Uterus (tissue), 4 donors: ENCODE measurements around the gene BRINP2. TPM values are rescaled to one million over a fixed set of nuclear protein-coding genes. Genes with fewer than 3 reads are reported as not detected.

Experiments used
- DNase-seq, 2 donors: peaks; one replicate each; pipeline ENCODE4 v3.0.0-alpha.2; 2019 to 2020
- H3K27ac ChIP-seq, 2 donors: fragments of 200-600 bp; sonication (generic); 1 replicate in 1 of 2; 2 replicates in 1 of 2; pipeline ENCODE4 v1.5.1; 2016 to 2018
- H3K27me3 ChIP-seq, 2 donors: fragments of 200-600 bp; sonication (generic); one replicate each; pipeline ENCODE4 v1.5.1; 2018 to 2019; ENCODE audit warnings: control low read depth in 1 of 2
- H3K36me3 ChIP-seq, 2 donors: fragments of 200-600 bp; sonication (generic); one replicate each; pipeline ENCODE4 v1.5.1; 2019; ENCODE audit warnings: control low read depth in 1 of 2
- H3K4me1 ChIP-seq, 2 donors: fragments of 200-600 bp; sonication (generic); one replicate each; pipeline ENCODE4 v1.5.1; 2018 to 2019; ENCODE audit warnings: control low read depth in 1 of 2
- H3K4me3 ChIP-seq, 2 donors: fragments of 200-600 bp; sonication (generic); 1 replicate in 1 of 2; 2 replicates in 1 of 2; pipeline ENCODE4 v1.5.1; 2018 to 2019; ENCODE audit warnings: mild to moderate bottlenecking in 1 of 2
- H3K9me3 ChIP-seq, 2 donors: fragments of 200-600 bp; sonication (generic); one replicate each; pipeline ENCODE4 v1.5.1; 2019; ENCODE audit warnings: control low read depth in 1 of 2
- POLR2A ChIP-seq, 2 donors: fragments of 450-650 bp; IDR thresholded peaks; one replicate each; pipeline ENCODE4 v1.6.1; 2016; ENCODE audit warnings: antibody characterized with exemption in 2 of 2, mild to moderate bottlenecking in 1 of 2, moderate library complexity in 1 of 2
- intact Hi-C: fragments of 100-400 bp; cut with DNase I; formaldehyde crosslinking; loops from one replicate; pipeline ENCODE4 v1.15.1; 2023; ENCODE audit warnings: low total_unique reads
- total RNA-seq, 4 donors: library from RNA; depleted of rRNA in 3 of 4; stranded (reverse); fragments of >200 nt in 3 of 4; gene quantifications; one replicate each; pipeline versions ENCODE4 v1.1.0 to v1.2.4, GENCODE V29; 2014 to 2023
- TF ChIP-seq, protein P1 (sequence below), 4 experiments: fragments of 200-600 bp in 2 of 4; fragments of 450-650 bp in 2 of 4; sonication (generic) in 2 of 4; IDR thresholded peaks; one replicate each; pipeline ENCODE4 v1.5.1; 2016 to 2019; ENCODE audit warnings: antibody characterized with exemption in 4 of 4, mild to moderate bottlenecking in 2 of 4, moderate library complexity in 1 of 4
- donor health status: DM: yes; HTN: yes; CAD: no.

Gene BRINP2
- total RNA-seq, 4 donors from 2014 or later: 0.18 to 5.7 TPM; not detected in 2

DNA sequence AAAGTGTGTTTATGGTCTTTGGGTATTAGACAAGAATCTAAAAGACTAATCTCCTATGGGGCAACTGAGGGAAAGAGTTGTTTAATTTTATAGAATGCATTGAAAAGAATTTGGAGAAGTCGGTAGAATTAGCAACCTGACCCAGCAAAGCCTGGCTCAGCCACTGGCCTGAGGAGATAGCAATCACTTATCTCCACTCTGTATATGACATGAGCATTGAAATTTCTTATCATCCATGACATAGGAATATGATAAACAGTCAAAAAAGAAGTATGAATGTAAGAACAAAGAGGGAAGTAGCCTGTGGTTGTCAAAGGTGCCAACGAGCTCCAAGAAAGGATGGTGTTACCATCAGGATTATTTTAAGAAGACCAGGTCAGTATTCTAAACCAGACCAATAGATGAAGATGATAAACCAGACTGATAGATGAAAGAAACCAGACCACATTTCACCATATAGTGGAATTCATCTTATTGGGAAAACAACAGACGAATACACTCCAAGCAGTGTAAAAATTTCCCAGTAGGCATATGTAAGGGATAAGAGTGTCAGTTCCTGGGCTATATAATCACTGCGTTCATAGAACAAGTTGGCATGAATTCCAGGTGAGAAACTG lies 42.0 kb upstream of the BRINP2 start:
- intact Hi-C loops: no loop called here
- H3K36me3 ChIP-seq: no peaks in the 10 kb centered on the region
- H3K27ac ChIP-seq: no peak overlapping the region
- no peak for DNase-seq
- no peak for TF ChIP-seq POLR2A (IDR thresholded peaks at IDR 0.05)
- TF ChIP-seq, protein P1, sequence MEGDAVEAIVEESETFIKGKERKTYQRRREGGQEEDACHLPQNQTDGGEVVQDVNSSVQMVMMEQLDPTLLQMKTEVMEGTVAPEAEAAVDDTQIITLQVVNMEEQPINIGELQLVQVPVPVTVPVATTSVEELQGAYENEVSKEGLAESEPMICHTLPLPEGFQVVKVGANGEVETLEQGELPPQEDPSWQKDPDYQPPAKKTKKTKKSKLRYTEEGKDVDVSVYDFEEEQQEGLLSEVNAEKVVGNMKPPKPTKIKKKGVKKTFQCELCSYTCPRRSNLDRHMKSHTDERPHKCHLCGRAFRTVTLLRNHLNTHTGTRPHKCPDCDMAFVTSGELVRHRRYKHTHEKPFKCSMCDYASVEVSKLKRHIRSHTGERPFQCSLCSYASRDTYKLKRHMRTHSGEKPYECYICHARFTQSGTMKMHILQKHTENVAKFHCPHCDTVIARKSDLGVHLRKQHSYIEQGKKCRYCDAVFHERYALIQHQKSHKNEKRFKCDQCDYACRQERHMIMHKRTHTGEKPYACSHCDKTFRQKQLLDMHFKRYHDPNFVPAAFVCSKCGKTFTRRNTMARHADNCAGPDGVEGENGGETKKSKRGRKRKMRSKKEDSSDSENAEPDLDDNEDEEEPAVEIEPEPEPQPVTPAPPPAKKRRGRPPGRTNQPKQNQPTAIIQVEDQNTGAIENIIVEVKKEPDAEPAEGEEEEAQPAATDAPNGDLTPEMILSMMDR (IDR thresholded peaks at IDR 0.05): no peak
- no peaks in the 10 kb centered on the region for H3K4me1 ChIP-seq
- no peaks in the 10 kb centered on the region for H3K9me3 ChIP-seq
- no peak overlapping the region for H3K4me3 ChIP-seq
- no peaks in the 10 kb centered on the region for H3K27me3 ChIP-seq

- intact Hi-C loops: no loop called here
- no peaks in the 10 kb centered on the region for H3K27me3 ChIP-seq
Observed at GRCh38 chr1:177130451-177130945, 40.3 kb upstream of the BRINP2 start.

DNA sequence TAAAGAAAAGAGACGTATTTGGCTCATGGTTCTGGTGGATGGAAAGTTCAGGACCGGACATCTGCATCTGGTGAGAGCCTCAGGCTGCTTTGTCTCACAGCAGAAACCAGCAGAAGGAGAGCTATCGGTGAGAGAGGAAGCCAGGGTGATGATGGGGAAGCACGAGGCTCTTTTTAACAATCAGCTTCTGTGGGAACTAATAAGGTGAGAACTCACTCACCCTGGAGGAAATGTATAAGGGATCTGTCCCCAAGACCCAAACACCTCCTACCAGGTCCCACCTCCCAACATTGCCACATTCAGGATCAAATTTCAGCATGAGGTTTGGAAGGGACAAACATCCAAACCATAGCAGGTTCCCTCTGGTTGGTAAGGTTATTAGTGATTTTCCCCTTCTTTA lies 39.0 kb upstream of the BRINP2 start:
- no peak for DNase-seq
- intact Hi-C loops: no loop called here

More at GRCh38 chr1:177130451-177130945, 40.3 kb upstream of the BRINP2 start:
- Histone ChIP-seq H3K4me1 (no peaks in the 10 kb centered on the region), H3K27ac (no peak overlapping the region), H3K36me3 (no peaks in the 10 kb centered on the region), H3K9me3 (no peaks in the 10 kb centered on the region), H3K4me3 (no peak overlapping the region)
- TF ChIP-seq, protein P1 (IDR thresholded peaks at IDR 0.05): no peak
- no peak for TF ChIP-seq POLR2A (IDR thresholded peaks at IDR 0.05)
- no peak for DNase-seq

DNA sequence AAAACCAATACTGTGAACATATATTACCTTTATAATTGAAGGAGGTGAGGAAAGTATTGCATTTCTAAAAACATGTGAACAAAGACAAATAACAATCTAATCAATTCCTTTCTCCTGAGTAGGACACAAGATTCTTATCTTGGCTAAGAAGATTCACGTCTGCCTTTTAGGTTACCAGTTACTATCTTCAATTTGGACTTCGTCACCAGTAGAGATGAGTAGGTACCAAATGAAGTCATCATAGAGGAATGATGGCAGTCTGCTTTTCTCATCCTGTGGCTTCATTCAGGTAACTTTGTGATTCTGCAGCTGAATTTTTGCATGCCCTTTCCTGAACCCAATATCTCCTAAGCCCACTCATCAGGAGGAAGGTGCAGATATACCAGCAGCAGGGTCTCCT lies 38.6 kb upstream of the BRINP2 start:
- intact Hi-C loops: no loop called here
- Histone ChIP-seq H3K36me3 (no peaks in the 10 kb centered on the region), H3K27me3 (no peaks in the 10 kb centered on the region), H3K27ac (no peak overlapping the region), H3K4me3 (no peak overlapping the region), H3K9me3 (no peaks in the 10 kb centered on the region), H3K4me1 (no peaks in the 10 kb centered on the region)
- TF ChIP-seq, protein P1 (IDR thresholded peaks at IDR 0.05): no peak
- no peak for TF ChIP-seq POLR2A (IDR thresholded peaks at IDR 0.05)
- DNase-seq: no peak

More for the DNA sequence above, 39.0 kb upstream of the BRINP2 start:
- Histone ChIP-seq H3K27me3 (no peaks in the 10 kb centered on the region), H3K36me3 (no peaks in the 10 kb centered on the region), H3K9me3 (no peaks in the 10 kb centered on the region), H3K4me3 (no peak overlapping the region), H3K27ac (no peak overlapping the region), H3K4me1 (no peaks in the 10 kb centered on the region)
- no peak for TF ChIP-seq POLR2A (IDR thresholded peaks at IDR 0.05)
- TF ChIP-seq, protein P1 (IDR thresholded peaks at IDR 0.05): no peak

- Histone ChIP-seq H3K27ac (no peak overlapping the region), H3K27me3 (no peaks in the 10 kb centered on the region), H3K36me3 (no peaks in the 10 kb centered on the region), H3K4me1 (no peaks in the 10 kb centered on the region), H3K9me3 (no peaks in the 10 kb centered on the region), H3K4me3 (no peak overlapping the region)
- DNase-seq: no peak
- intact Hi-C loops: no loop called here
- no peak for TF ChIP-seq POLR2A (IDR thresholded peaks at IDR 0.05)
- TF ChIP-seq, protein P1 (IDR thresholded peaks at IDR 0.05): no peak
Observed at GRCh38 chr1:177133977-177134538, 36.7 kb upstream of the BRINP2 start.
